AG04449 (cell line): ENCODE measurements around the gene SLTM.

Experiments
- CTCF ChIA-PET: fragments of 350-600 bp; formaldehyde crosslinking; extraction: SDS; loops from one replicate; lab custom pipeline; 2021; ENCODE audit warnings: antibody characterized with exemption; lab: Yijun Ruan, JAX
- POLR2A ChIA-PET: fragments of 400-600, 350-600 bp; formaldehyde crosslinking; extraction: SDS; loops from one replicate; lab custom pipeline; 2020; ENCODE audit warnings: antibody characterized with exemption, inconsistent platforms; lab: Yijun Ruan, JAX
- DNase-seq: peaks from one replicate; pipeline ENCODE4 v3.0.0-alpha.2; 2010; ENCODE audit warnings: low read depth, low spot score
- H3K4me3 ChIP-seq: 2 replicates; pipeline ENCODE4 v1.5.1; 2011; ENCODE audit warnings: low read depth, mild to moderate bottlenecking, control low read depth, low read length
- TF ChIP-seq, protein P1 (sequence below): IDR thresholded peaks from one replicate; pipeline ENCODE4 v1.5.1; 2011; ENCODE audit warnings: mild to moderate bottlenecking, moderate library complexity, low read length, control low read depth, inconsistent platforms; ENCODE audit not compliant: insufficient read depth; ENCODE audit errors: missing control alignments

Gene SLTM

DNA sequence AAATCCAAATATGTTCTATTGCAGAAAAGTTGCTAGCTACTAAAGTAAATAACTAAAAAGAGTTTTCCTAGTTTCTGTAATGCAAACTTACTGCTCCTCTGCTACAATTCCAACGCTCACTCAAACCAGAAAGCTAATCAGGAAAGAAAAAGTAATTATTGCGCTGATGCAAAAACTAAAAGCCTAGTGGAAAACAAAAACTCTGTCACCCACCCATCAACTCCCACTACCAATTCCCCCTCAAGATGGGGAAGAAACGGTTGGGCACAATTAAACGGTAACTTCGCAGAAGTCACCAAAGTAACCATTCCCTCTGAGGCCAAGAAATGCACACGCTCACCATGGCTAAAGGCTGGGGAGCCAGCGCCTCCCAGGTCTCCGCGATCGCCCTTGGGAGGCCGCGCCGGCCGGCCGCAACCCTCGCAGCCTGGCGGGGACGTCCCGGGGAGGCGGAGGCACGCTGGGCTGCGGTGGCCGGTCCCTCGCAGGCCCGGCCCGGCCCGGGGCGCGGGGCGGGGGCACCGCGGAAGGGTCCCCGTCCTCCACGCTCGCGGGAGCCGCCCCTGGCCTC is 684 bp downstream of the SLTM start:
- DNase-seq, result no peak
- ChIA-PET CTCF (interaction anchor here (1.0 to 1.9 kb wide), 2 partner anchors 9 to 11 kb away, joined by 3 to 6 read pairs; no protein-coding TSS in a partner anchor), POLR2A (no interaction called here)
- H3K4me3 ChIP-seq, result peak overlapping the region; percentile 80
- TF ChIP-seq, protein P1, sequence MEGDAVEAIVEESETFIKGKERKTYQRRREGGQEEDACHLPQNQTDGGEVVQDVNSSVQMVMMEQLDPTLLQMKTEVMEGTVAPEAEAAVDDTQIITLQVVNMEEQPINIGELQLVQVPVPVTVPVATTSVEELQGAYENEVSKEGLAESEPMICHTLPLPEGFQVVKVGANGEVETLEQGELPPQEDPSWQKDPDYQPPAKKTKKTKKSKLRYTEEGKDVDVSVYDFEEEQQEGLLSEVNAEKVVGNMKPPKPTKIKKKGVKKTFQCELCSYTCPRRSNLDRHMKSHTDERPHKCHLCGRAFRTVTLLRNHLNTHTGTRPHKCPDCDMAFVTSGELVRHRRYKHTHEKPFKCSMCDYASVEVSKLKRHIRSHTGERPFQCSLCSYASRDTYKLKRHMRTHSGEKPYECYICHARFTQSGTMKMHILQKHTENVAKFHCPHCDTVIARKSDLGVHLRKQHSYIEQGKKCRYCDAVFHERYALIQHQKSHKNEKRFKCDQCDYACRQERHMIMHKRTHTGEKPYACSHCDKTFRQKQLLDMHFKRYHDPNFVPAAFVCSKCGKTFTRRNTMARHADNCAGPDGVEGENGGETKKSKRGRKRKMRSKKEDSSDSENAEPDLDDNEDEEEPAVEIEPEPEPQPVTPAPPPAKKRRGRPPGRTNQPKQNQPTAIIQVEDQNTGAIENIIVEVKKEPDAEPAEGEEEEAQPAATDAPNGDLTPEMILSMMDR, result no peak

DNA sequence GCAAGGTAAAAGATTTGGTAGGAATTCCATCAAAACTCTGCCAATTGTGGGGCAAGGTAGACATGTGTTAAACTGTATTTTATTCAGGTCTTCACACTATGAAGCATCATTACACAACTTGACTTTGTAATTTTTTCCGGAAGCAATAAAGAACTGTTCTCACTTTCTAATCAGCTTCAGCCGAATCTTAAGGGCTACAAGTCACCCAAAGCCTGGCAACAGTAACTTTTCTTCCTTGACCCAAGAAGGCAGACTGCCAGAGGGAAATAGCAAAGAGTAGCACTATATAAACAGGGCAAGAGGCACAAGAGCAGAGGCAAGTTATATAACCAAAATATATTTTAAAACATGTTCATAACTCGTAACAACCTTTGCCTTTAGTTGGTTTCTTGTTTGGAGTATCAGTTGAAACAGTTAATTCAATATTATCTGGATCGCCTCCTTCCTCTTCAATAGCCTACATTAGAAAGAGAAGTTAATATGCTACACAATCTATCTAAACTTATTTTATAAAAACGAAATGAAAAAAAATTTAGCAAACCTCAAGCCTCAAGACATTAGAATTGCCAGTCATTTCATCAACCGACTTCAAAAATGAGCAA is 1.4 kb downstream of the SLTM start:
- ChIA-PET CTCF (interaction anchor here (1.0 to 1.9 kb wide), 4 partner anchors 8 to 23 kb away, joined by 3 to 6 read pairs (median 4); no protein-coding TSS in a partner anchor), POLR2A (no interaction called here)
- DNase-seq, result no peak
- TF ChIP-seq, protein P1, result no peak
- H3K4me3 ChIP-seq, result peak overlapping the region; percentile 80

DNA sequence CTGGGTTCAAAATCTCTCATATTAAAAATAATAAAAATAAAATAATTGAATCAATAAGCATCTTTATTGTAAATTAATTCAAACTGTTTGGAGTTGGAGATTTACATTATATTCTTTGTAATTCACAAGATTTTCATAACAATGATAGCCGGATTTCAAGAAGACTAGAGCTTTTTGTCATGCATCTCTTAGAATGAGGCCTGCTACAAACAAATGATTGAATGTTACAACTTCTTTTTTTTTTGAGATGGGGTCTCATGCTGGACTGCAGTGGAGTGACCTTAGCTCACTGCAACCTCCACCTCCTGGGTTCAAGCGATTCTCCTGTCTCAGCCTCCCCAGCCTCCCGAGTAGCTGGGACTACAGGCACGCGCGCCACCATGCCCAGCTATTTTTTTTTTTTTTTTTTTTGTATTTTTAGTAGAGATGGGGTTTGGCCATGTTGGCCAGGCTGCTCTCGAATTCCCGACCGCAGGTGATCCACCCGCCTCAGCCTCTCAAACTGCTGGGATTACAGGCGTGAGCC is 3.5 kb downstream of the SLTM start:
- DNase-seq, result no peak
- ChIA-PET CTCF (interaction anchor here (0.6 kb wide), 1 partner anchor 70 kb away, joined by 4 read pairs; no protein-coding TSS in a partner anchor), POLR2A (no interaction called here)
- TF ChIP-seq, protein P1, result no peak
- H3K4me3 ChIP-seq, result no peak overlapping the region

DNA sequence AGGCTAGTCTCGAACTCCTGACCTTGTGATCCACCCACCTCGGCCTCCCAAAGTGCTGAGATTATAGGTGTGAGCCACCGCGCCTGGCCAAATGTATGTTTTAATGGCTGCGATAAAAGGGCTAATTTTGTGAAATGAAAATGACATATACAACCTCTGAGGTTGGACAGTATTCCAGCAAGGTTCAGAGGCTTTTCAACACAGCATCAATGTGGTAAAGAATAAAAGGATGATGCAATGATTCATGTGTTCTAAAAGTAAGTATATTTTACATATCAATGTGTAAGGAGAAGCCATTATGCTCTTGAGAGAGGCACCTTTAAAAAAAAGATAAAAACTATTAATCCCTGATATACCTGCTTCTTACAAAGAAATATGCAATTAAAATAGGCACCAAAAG is 6.7 kb downstream of the SLTM start:
- POLR2A ChIA-PET, result no interaction called here
- CTCF ChIA-PET, result no interaction called here
- no peak for DNase-seq
- H3K4me3 ChIP-seq, result no peak overlapping the region
- TF ChIP-seq, protein P1, result no peak

DNA sequence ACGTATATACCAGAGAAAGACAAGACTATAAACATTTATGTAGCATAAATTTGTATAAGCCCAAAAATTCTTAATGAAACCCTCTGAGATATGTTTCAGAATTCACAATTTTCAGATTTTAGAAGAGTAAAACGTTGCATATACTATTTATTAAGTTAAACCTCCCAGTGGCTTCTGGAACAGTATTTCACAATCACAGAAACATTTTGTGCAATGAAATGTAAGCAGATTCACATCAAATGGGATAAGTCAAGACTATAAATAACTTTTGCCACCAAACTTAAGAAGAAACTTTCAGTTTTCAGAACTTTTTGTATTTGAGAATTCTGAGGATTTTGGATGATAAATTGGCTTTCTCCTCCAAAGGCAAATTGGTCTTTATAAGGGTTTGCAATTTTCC is 9.2 kb downstream of the SLTM start:
- DNase-seq, result no peak
- no peak overlapping the region for H3K4me3 ChIP-seq
- ChIA-PET POLR2A (no interaction called here), CTCF (interaction anchor here (0.8 to 1.3 kb wide), 2 partner anchors 8 to 9 kb away, joined by 3 read pairs; no protein-coding TSS in a partner anchor)
- TF ChIP-seq, protein P1, result no peak

DNA sequence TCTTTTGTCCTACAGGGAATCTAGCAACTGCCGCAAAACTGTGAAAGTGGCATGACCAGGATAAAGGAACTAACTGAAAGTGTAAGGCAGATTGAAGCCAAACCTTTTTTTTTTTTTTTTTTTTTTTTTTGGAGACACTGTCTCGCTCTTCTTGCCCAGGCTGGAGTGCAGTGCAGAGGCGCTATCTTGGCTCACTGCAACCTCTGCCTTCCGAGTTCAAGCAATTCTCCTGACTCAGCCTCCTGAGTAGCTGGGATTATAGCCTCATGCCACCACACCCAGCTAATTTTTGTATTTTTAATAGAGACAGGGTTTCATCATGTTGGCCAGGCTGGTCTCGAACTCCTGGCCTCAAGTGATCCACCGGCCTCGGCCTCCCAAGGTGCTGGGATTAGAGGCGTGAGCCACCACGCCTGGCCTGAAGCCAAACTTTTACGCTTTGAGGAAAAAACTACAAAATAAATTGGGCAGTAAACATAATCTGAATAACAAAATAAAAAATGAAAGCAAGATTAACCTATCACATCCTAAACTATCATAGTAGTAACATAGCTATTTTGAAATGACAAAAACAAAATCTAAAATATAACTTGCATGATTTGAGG is 9.7 kb downstream of the SLTM start:
- ChIA-PET POLR2A (no interaction called here), CTCF (interaction anchor here (0.8 to 1.3 kb wide), 2 partner anchors 8 to 9 kb away, joined by 3 read pairs; no protein-coding TSS in a partner anchor)
- TF ChIP-seq, protein P1, result no peak
- no peak for DNase-seq
- H3K4me3 ChIP-seq, result no peak overlapping the region
